ENCODE data around the gene OR9A2.
"Not testable (repeated sequence)": the region's sequence is repeated elsewhere in the genome, so short reads cannot be mapped to it uniquely, and the experiment has no call there.

OR9A2 gene

DNA sequence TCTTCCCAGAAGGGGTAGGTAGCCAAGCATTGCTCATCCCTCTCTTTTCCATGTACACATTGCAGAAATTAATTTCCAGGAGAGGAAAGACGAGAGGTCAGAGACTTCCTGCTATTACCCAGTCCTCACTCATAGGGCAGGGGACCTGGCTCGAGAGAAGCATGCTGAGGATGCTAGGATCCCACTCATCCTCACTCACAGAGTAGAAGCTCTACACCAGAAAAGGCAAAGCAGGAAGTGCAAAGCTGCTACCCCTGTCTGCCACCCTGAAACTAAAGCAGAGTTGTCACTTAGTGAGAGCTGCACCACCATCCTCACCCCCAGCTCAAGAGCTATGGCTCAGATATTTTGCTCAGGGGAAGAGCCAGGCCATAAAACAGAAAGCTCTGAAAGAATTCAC, 9.9 kb downstream of the OR9A2 start:
- DNase-seq = no peak

DNA sequence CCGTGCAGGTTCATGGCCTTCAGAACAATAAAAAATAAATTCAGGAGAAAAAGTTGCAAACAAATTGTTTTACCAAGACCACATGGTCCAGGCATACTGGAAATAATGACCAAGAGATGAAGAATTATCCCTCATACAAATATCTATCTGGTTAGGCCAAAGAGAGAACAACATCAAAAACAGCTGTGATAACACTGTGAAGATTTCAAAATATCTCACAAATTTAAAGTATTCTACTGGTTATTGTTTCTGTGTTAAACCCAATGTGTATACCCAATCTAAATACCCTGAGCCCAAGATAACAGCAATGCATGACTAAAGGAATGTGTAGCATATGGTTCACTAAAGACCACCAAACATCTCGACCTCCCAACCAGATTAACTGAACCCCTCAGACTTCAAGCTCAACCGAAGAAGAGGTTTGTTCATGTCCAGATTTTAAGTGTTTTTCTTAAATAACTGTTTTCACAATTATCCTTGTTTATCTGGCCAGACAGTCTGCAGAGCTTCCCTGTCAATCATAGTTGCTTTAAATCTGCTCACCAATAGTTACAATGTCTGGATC, 10.9 kb downstream of the OR9A2 start:
- no peak for DNase-seq

DNA sequence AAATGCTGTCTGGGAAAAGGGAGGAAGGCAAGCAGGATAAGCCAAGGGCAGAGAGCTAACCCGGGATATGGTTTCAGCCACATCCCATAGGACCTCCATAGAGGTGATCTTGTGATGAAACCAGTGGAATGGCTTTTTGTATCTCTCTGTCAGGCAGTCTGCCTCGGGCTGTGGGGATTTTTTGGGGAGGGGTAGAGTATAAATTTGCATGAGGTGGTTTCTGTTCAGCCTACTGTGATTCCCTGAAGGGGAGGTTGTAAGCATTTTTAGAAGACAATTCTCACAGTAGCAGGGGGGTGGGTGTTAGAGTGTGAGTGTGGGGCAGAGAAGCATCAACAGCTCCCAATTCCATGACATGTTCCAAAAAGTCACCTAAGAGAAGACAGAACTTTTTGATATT, 11.8 kb downstream of the OR9A2 start:
- no peak for DNase-seq

DNA sequence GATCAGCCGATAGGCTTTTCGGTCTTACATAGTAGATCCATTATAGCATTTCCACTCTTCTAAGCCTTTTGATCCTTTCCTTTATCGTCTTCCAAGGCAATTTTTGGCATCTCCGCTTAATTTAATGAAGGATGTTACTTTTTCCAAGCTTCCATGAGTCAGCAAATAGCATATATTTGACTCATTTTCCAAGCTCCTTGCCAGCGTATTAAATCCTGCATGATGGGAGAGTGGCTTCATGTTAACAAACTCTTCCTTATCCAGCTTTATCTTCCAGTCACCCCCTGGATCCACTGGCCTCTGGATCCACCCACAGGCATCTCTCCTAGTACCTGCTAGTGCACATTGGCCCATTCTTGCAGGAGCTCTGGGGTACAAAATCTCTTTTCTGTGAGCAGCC, 13.0 kb downstream of the OR9A2 start:
- no peak for DNase-seq

DNA sequence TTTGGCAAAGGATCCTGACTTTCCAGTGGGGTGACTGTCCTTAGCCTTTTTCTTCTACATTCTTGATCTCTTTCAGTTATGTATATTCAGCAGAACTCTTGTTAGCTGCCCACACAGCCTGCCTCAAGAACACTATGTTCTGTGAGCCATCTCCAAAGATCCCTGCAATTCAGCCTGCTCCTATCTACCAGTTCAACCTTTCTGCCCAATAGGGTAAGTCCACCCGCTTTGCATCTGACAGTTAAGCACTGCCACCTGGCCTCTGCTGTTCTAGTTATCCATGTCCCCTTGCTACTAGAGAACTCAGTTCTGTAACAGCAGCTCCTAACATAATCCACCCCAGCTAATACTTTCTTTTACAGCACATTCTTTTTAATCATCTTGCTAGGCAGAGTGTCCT, 13.5 kb downstream of the OR9A2 start:
- DNase-seq = no peak

DNA sequence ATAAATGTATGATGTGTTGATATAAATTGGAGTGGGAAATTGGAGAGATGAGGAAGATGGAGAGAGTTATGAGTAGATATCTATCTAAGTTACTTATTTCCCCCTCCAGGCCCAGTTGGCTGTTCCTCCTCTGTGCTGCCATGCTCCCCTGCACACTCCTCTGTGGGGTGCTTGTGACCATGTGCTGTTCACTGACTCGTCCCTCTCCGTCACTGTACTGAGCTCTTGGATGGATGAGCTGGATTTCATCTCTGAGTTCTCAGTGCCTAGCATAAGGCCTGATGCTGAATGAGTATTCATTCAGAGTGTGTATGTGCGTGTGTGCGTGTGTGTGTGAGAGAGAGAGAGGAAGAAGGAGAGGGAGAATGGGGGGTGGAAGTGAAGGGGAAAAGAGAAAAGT, 14.5 kb downstream of the OR9A2 start:
- no peak for DNase-seq

DNA sequence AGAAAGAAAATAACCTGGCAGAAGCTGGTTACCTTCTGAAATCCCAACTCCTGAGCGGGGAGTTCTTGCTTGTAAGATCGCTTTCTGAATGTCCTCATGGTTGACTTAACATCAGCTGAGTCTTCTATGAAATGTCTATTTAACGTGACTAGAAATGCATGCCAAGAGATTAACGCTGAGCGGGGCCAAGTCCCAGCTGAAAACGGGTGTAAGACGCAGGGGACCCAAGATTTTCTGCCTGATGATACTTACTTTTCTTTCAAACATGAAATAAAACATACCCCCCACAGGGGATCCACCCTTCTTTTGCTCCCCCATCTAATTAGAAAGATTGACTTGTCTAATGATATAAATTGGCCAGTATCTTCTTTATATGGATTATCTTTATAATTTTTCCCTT, 14.9 kb downstream of the OR9A2 start:
- no peak for DNase-seq

DNA sequence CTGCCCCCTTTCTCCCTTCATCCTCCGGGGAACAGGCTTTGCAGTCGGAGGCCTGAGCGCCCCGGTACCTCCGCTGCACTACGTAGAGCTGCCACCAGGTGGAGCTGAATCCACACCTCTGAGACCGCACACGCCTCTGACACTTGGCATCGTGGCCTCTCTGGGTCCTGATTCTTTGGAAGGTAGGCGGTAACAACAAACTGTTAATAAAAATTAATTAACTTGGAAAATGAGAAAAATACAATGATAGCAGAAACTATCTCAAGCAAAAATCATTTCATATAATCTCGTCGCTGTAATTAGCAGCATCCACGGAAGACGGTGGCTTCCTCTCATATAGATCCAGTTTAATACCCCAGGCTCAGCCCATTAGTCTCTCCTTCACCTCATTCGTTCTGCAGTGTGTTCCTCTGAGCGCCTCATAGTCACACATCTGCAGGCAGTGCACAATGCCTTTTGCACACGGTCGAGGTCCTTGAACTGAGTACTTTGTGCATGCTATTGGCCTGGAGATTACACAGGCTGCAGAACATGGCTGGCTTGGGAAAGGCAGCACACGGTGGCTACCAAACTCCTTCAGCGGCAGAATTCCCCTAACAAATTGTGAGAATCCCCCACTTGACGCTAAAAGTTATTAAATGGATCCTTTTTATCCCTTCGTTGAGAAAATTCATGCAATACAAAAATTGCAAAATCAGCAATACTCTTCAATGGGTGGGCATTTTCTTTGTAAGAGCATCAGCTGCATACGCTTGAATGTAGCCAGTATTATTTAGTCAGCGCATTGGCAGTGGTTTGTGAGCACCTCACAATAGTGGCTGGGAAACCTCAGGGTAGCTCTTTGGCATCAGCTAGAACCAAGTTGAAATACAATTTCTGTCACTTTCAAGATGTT, 18.7 kb downstream of the OR9A2 start:
- DNase-seq = peak; percentile 82 to 85

DNA sequence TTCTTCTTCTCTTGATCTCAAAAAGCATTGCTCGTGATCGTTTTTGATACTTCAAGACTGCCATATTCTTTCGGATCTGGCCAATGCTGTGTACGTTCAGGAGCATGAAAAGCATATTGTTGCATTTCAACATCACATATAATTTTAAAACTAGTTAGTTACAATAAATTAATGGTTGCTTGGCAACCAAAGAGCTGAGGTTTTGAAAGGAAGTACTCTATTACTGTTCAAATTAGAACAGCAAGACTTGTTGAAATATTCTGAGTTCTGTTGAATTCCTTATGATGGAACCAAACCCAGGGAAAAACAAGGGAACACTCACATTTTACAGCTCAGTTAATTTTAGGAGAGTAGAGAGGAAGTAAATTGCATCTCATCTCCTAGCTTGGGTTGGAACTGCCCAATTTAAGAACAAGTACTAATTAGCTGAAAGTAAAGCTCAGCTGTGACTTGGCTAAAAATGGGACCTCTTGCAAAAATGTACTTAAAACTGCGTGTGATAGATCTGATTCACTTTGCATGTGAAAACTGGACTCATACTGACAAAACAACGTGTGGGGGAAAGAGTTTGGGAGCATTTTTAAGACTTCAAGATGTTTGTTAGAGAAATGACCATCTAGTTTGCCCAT, 21.2 kb downstream of the OR9A2 start:
- DNase-seq = no peak

DNA sequence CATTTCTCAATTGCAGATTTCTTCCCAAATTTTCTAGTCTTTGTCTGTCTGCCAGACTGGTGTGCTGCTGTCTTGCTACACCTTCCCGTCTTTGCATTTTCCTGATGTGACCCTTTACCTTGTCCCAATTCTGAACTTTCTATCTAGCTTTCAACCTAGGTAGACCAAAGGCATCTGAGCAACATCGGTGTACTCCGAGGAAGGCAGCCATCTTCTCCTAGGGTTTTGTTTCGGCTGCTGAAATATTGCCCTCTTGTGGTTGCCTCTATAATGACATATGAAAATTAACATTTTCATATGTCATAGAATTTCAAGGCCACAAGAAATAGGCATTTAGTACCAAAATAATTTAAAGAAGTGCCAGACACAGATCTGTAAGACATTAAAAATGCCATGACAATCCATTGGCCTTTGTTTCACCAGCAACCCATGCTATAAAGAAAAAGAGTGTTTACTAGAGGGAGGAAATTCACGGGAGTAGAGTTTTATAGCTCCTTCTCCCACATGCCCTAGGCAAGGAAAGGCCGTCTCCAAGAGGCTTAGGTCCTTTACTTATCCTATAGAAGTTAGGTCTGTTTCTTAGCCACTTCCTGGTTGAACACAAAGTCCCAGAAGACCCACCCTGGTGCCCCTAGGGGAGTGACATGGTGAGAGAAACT, 23.4 kb downstream of the OR9A2 start:
- peak; percentile 62 to 73 for DNase-seq

DNA sequence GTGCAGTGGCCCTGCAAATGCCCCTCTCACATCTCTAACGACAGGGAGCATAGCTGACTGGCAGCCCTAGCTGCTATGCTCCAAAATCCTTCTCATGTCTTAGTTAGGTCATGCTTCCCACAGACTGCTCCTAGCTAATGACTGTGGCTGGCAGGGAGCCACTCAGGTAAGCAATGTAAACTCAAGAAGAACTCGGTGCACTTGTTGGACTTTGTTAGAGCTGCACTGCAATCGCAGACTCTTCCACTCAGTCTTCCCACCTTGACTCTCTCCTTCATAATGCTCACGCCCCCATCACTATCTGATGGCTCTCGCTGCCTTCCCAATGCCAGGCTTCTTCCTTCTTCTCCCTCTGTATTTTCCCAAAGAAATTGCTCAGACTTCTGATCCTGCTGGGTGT, 24.0 kb downstream of the OR9A2 start:
- DNase-seq = no peak

DNA sequence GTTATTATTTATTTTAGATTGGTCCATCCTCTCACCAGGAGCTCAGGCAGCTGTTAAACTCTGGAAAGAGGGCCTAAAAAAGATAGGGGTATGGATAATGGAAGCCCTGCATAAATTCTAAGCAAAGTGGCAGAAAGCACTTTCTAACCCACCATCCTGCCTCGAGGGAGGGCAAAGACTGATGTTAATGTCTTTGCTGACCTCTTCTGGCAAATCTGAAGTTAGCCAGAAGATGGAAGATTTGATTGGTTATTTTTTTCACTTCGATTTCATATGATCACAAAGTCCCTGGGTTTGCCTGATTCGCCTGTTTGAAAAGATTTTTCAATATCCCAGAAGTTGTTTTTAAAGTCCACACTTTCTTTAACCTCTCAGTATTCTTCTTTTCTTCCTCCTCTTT, 24.8 kb downstream of the OR9A2 start:
- DNase-seq = peak; percentile 26 to 43

DNA sequence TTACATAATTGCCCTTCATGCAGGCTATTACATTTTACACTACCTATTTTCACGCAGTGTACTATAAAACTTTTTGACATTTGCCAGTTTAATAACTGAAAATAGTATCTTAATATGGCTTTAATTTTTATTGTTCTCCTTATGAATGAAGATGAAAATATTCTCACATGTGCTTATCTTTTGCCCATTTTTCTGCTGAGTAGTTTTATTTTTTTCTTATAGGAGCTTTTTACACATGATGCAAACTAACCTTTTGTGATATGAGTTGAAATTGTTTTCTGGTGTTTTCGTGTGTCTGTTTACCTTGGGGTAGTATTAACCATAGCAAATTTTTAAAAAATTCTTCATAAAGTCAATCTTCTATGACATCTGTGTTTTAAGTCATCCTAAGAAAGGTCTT, 26.3 kb downstream of the OR9A2 start:
- DNase-seq = no peak

DNA sequence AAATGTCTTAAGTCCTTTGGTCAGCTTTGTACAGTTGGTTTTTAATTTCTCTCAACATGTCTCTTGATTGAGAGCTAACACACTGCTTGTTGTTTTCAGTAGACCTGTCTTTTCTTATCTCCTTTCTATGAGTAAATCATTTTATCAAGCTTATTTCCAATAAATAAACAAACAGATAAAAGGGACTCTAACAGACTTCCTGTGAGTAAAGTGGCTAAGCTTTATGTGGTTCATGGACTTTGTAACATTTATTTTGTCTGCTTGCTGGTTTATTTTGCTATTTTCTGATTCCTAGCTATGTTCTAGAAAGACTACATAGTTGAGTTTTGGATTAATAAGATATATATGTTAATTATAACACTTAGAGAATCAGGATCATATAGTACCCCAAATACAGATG, 27.1 kb downstream of the OR9A2 start:
- DNase-seq = no peak

DNA sequence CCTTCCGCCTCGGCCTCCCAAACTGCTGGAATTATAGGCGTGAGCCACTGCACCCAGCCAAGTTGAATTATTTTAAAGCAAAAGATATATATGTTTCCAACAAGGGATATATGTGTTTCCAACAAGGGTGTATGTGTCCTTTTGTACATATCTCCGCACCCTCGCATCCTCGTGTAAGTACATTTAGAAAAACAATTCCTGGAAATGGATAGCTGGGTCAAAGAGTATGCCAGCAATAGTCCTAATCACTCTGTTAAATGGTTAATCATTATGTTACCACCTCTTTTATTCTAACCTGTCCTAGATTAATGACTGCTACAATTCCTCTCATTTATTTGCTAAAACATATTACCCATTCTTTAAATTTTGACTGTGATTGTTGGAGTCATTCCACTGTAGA, 28.0 kb downstream of the OR9A2 start:
- DNase-seq = no peak

DNA sequence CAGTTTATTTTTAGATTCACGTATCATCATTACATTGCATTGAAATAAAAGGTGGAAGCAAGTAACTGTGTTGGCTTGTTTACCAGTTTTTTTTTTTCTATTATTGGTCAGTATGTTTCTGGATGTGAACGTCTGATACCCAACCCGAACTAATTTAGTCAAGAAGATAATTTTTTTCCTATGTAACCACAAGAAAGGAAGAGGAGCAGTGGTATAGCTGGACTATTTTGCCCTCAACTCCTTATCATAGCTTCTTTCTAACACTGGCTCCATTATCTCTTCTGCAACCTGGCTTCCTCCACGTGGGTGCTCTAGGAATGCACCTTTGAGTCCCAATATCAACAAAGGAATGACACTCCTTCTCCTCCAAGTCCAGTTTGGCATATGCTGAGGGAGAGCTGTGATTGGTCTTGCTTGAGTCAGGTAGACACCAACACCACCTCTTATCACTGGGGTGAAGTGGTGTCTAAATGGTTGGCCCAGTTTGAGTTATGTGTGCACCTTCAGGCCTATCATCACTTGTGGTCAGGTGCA, 29.4 kb downstream of the OR9A2 start:
- DNase-seq = no peak

DNA sequence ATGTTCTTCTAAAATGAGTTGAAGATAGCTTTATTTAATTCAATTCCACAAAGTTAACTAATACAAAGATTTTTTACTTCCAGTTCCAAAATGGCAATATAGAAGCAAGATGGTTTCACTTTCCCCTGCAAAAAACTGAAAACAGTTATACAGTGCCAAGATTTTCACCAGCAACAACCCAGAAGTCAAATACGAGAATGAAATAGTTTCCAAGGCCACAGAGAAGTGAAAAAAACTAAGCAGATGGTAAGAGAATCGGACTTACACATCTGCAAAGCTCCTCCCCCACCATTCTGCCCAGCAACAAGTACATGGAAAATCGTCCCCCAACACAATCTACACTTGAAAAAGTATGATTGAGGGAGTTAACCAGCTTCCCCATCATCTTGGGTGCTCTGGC, 34.5 kb downstream of the OR9A2 start:
- DNase-seq = no peak

DNA sequence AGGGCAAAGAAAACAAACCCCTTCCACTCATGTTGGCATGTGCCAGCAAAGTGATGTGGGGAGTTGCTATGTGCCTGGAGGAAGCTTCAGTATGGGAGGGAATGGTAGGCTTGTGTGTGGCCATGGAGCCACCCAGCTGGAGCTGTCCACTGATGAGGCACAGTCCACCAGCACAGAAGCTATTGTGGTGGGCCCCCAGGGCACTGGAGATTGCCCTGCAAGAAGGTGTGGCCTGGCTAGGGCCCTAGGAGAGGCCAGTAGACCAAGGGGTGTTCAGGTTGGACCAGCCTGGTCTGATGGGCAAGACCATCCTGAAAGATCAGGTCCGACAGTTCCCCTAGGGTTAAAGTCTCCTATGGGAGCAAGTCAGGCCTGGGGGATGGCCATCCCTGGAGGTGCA, 42.6 kb downstream of the OR9A2 start:
- no peak for DNase-seq

DNA sequence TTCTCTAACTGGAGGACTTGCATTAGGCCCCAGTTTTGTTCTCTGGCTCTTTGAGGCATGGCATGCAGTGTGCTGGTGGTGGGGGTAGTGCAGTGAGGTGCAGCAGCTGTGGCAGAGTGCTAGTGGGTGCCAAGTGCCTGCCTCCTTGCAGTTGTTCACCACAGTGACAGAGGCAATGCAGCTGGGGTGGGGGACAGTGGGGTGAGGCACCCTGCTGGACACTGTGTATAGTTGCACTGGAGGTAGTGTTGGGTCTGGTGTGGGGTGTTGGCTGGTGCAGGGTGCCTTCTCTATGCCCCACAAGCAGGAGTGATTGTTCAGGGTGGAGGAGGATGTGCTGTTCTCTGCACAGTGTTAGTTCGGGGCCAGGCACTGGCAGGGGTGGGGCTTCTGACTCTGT, 43.1 kb downstream of the OR9A2 start:
- no peak for DNase-seq

DNA sequence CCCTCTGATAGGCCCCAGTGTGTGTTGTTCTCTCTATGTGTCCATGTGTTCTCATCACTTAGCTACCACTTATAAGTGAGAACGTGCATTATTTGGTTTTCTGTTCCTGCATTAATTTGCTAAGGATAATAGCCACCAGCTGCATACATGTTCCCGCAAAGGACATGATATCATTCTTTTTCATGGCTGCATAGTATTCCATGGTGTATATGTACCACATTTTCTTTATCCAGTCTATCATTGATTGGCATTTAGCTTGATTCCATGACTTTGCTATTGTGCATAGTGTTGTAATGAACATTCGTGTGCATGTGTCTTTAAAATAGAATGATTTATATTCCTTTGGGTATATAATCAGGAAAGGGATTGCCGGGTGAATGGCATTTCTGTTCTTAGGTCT, 48.5 kb downstream of the OR9A2 start:
- not testable (repeated sequence) for DNase-seq

All from inflammatory macrophage (primary cell).